Fibroblast of the aortic adventitia (primary cell): ENCODE data around the gene CGB1. TPM values are rescaled to one million over a fixed set of nuclear protein-coding genes. Genes with fewer than 3 reads are reported as not detected.
"Not testable (repeated sequence)": the region's sequence is repeated elsewhere in the genome, so short reads cannot be mapped to it uniquely, and the experiment has no call there.

Source experiments
- DNase-seq: peaks from one replicate; pipeline ENCODE4 v3.0.0-alpha.2; 2010; ENCODE audit warnings: low read depth
- H3K4me3 ChIP-seq: 2 replicates; pipeline ENCODE4 v1.5.1; 2011; ENCODE audit warnings: low read depth, mild to moderate bottlenecking, control low read depth, low read length, moderate library complexity
- CTCF ChIP-seq: IDR thresholded peaks from 2 replicates; pipeline ENCODE4 v1.5.1; 2011; ENCODE audit warnings: mild to moderate bottlenecking, low read length, control low read depth, inconsistent platforms; ENCODE audit not compliant: insufficient read depth
- total RNA-seq: library from RNA; depleted of rRNA; stranded (reverse); fragments of >200 nt; gene quantifications from 2 replicates; pipeline ENCODE4 v1.2.3, GENCODE V29; 2012; ENCODE audit warnings: low replicate concordance

Gene CGB1
- total RNA-seq, 1 donor = not detected

GRCh38 chr19:49020931-49021895 lies 15.5 kb downstream of the CGB1 start:
- TF ChIP-seq CTCF = no peak
- no peak overlapping the region for H3K4me3 ChIP-seq
- DNase-seq = no peak

- no peak overlapping the region for H3K4me3 ChIP-seq
- DNase-seq = no peak
Measured at GRCh38 chr19:49020342-49020741, 16.4 kb downstream of the CGB1 start.

GRCh38 chr19:49019242-49019932 lies 17.3 kb downstream of the CGB1 start:
- peak; percentile 7 for TF ChIP-seq CTCF
- no peak for DNase-seq
- peak overlapping the region; percentile 9 for H3K4me3 ChIP-seq

More at GRCh38 chr19:49020342-49020741, 16.4 kb downstream of the CGB1 start:
- TF ChIP-seq CTCF = no peak

- not testable (repeated sequence) for DNase-seq
- peak overlapping the region; percentile 46 for H3K4me3 ChIP-seq
Measured at GRCh38 chr19:49018388-49019241, 18.1 kb downstream of the CGB1 start.

GRCh38 chr19:49017666-49018351 lies 18.9 kb downstream of the CGB1 start:
- peak; percentile 67 for TF ChIP-seq CTCF
- peak; percentile 30 for DNase-seq

GRCh38 chr19:49017041-49017665 lies 19.5 kb downstream of the CGB1 start, which contains the start of gene LHB:
LHB (minus strand) TSS chr19:49017091; CDS start chr19:49017081, 10 bp downstream.
- TF ChIP-seq CTCF = no peak
- DNase-seq = no peak
- peak within 1 kb of the TSS; percentile 46 for H3K4me3 ChIP-seq

More at GRCh38 chr19:49017666-49018351, 18.9 kb downstream of the CGB1 start:
- H3K4me3 ChIP-seq = peak overlapping the region; percentile 46
